GM12801 (cell line): ENCODE measurements around the gene AAK1.

Source experiments
- TF ChIP-seq, protein P1 (sequence below): IDR thresholded peaks from one replicate; pipeline ENCODE4 v1.5.1; 2011; ENCODE audit warnings: control low read depth; ENCODE audit not compliant: insufficient read length; ENCODE audit errors: extremely low read depth

The AAK1 gene

DNA sequence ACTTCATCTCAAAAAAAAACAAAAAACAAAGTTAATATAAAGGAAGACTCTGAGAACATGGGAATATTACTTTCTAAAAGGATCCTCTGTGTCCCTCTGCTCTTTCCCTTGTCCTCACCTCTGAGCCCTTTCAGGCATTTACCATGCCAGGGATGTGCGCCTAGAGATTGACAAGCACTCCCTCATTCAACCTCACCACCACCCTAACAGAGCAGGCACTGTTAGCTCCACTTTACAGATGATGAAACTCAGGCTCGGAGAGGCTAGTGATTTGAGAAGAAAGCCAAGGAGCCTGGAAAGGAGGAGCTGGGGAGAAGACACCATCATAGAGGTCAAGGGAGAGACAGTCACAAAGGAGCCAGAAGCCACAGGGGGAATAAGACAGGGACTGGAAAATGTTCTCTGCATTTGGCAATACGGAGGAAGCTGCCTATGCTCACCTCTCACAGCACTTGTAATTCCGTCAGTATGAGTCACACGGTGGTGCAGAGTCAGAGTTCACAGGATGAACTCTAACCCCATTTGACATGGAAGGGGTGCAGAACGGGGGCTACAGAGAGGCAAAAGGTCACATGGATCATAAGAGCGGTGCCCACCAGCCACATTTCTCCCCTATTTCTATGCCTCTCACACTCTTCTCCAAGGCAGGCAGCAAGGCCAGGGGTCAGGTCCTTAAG is 104.5 kb downstream of the AAK1 start:
- TF ChIP-seq, protein P1, sequence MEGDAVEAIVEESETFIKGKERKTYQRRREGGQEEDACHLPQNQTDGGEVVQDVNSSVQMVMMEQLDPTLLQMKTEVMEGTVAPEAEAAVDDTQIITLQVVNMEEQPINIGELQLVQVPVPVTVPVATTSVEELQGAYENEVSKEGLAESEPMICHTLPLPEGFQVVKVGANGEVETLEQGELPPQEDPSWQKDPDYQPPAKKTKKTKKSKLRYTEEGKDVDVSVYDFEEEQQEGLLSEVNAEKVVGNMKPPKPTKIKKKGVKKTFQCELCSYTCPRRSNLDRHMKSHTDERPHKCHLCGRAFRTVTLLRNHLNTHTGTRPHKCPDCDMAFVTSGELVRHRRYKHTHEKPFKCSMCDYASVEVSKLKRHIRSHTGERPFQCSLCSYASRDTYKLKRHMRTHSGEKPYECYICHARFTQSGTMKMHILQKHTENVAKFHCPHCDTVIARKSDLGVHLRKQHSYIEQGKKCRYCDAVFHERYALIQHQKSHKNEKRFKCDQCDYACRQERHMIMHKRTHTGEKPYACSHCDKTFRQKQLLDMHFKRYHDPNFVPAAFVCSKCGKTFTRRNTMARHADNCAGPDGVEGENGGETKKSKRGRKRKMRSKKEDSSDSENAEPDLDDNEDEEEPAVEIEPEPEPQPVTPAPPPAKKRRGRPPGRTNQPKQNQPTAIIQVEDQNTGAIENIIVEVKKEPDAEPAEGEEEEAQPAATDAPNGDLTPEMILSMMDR: no peak

DNA sequence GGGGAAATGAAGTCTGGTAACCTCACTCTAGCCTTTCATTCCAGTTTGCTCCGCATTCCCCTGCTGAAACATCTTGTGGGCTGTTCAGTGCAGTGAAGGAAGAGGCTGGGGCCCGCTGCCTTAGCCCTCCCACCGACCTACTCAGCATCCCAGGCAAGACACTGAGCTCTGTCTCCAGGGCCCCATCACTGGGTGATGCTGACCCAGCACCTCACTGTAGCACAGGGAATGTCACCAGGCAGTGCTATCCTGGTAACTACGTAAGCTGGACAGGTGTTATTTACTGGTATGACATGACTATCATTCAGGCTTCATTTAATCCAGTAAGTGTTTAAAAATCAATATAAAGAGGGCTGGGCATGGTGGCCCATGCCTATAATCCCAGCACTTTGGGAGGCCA is 105.3 kb downstream of the AAK1 start:
- TF ChIP-seq, protein P1: no peak

DNA sequence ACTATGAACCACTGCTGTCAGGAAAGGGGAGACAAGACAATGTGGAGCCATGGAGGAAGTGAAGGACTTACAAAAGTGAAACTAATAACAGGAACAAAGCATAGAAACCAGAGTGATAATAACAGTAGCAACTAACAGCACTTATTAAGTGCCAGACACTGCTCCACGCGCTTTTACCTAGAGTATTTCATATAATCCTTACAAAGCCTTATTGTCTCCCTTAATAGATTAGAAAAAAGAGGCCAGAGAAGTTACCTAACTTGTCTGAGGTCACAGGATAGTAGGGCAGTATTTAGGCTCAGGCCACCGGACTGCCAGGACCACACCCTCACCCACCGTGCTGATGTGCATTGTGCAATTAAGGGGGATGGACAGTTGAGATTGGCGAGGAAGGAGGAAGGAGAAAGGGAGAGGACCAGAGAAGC is 107.7 kb downstream of the AAK1 start:
- TF ChIP-seq, protein P1: no peak

DNA sequence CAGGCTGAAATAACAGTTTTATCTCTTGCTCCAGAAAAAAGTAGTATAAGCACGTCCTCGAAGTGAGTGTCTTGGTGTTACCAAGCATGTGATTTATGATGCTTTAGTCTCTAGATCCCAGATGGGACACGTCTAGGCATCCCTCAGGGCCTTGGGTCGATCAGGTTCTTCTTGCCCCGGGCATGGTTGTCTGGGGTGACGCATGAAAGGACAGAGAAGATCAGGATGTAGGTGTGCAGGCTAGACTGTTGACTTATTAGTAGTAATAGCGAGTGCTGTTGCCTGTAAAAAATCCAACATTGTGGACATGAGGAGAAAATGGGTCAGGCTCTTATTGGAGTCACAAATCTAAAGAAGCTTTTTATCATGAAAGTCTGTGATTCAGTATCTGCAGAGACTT is 112.4 kb downstream of the AAK1 start:
- TF ChIP-seq, protein P1: no peak

DNA sequence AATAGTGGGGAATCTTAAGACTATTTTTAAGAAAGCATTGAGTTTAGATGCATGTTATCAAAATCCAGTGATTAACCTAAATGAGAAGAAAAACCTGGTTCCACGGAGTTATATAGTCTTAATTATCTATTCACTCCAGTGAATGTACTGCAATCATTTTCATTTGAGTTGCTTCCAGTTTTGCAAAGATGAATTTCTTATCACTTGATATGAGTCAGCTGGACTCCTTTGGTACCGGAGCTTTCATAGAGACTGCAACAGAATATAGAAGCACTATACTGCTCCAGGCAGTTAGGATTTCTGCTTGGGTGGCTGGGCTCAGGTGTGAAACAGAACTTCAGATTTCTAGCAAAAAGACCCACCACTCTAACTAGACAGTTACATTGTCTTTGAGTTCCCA is 114.1 kb downstream of the AAK1 start:
- TF ChIP-seq, protein P1: no peak

DNA sequence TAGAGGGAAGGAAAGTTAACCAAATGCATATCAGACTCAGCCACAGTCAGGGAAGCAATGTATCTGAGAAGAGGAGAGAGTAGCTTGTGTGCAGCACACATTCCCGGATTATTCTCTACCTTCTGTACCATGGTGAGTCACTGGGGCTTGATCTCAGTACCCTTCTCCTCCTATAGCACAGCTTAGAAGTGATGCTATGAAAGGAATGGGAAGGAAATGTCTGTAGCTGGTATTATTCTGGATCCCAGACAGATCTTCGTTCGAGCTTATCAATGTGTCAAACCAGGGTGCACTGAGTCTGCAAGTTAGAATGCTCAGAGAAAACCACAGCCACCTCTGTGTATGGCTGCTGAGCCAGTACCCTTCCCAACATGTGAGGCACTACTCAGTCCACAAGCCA is 118.3 kb downstream of the AAK1 start:
- TF ChIP-seq, protein P1: no peak

DNA sequence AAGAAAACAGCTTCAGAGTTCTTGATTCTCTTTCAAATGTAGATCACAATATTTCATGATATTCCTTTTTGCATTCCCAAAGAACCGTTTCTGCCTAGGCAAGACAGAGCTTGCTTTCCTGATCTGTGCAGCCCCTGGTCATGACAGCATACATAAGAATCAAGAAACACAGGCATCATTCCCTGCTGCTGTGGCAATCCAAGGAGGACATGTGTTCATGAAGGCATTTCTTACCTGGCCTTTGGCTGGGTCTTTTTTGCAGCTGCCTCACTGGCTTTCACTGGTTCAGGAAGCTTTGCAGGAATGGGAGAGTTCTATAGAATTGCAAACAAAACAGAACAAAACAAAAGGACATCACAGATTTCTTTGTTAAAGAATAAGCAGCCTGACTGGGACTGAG is 118.7 kb downstream of the AAK1 start:
- TF ChIP-seq, protein P1: no peak
